ENCODE data around the gene UVRAG. TPM values are rescaled to one million over a fixed set of nuclear protein-coding genes. Genes with fewer than 3 reads are reported as not detected.
"Not testable (repeated sequence)": the region's sequence is repeated elsewhere in the genome, so short reads cannot be mapped to it uniquely, and the experiment has no call there.

The UVRAG gene
- total RNA-seq, 1 experiment from 2014 or later, result 19.3 TPM

DNA sequence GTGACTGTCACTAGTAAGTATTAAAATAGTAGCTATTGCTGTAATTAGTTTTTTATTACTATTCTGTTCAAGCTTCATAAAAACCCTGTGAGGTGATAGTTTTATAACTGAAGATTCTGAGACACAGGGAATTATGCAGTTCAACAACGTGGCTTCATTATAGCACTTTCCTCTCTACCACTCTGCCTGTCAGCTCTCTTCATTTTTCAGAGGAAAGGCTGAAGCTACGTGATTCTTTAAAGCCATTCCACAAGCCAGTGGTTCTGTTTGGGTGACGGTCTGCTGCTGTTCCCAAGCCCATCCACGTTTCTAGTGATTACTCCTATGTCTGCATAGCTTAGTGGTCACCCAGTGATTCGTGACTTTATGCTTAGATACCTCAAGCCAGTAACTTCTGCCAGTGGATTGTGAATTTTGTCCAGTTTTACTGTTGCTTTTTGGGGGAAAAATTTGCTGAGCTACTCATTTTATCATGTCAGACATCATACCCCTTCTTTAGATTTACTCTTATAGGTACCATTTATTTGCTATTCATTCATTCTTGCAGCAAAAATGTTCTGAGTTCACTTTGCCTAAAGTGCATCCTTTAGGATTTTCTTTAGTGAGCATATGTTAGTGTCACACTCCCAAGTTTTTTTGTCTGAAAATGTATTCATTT lies 59.8 kb downstream of the UVRAG start:
- no peak for DNase-seq (ENCODE audit: low spot score)

- DNase-seq (ENCODE audit: low spot score), result not testable (repeated sequence)
Observed at GRCh38 chr11:75877327-75877726, 62.3 kb downstream of the UVRAG start.

DNA sequence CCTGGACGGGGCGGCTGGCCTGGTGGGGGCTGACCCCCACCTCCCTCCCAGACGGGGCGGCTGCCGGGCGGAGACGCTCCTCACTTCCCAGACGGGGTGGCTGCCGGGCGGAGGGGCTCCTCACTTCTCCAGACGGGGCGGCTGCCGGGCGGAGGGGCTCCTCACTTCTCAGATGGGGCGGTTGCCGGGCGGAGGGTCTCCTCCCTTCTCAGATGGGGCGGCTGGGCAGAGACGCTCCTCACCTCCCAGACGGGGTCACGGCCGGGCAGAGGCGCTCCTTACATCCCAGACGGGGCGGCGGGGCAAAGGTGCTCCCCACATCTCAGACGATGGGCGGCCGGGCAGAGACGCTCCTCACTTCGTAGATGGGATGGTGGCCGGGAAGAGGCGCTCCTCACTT lies 62.9 kb downstream of the UVRAG start:
- not testable (repeated sequence) for DNase-seq (ENCODE audit: low spot score)

DNA sequence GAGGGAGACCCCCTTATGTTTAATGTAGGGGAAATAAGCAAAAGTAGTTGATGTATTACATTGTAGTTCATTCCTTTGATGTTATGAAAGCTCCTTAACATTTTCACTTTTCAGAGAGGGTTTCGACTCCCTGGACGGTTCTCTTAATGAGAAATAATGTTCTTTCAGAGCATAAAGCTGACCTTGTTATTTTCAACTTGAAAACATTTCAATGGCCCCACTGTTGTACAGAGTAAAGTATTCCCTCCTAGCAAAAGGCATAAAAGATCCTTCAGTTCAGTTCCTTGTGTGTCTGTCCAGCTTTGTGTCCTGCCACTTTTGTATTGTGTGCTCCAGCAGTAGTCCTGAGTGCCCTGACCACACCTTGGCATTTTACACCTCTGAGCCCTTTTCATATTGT lies 63.9 kb downstream of the UVRAG start:
- DNase-seq (ENCODE audit: low spot score), result no peak

DNA sequence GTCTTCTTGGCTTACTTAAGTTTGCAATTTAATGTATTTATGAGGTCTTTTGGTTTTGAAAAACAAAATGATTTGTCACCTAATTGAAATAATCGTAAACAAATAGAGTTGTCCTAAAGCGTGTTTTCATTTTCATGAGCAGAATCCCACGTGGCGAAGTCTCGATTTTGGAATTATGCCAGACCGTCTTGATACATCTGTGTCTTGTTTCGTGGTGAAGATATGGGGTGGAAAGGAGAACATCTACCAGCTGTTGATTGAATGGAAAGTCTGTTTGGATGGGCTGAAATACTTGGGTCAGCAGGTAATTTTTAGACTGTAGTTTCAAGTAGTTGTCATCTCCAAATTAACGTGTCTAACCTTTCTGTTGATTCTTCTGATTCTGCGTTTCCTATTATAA lies 64.7 kb downstream of the UVRAG start:
- DNase-seq (ENCODE audit: low spot score), result no peak

- DNase-seq (ENCODE audit: low spot score), result not testable (repeated sequence)
Observed at GRCh38 chr11:75880343-75880742, 65.3 kb downstream of the UVRAG start.

GRCh38 chr11:75884321-75884720 lies 69.3 kb downstream of the UVRAG start:
- DNase-seq (ENCODE audit: low spot score), result no peak

- DNase-seq (ENCODE audit: low spot score), result no peak
Observed at GRCh38 chr11:75888416-75888815, 73.4 kb downstream of the UVRAG start.

DNA sequence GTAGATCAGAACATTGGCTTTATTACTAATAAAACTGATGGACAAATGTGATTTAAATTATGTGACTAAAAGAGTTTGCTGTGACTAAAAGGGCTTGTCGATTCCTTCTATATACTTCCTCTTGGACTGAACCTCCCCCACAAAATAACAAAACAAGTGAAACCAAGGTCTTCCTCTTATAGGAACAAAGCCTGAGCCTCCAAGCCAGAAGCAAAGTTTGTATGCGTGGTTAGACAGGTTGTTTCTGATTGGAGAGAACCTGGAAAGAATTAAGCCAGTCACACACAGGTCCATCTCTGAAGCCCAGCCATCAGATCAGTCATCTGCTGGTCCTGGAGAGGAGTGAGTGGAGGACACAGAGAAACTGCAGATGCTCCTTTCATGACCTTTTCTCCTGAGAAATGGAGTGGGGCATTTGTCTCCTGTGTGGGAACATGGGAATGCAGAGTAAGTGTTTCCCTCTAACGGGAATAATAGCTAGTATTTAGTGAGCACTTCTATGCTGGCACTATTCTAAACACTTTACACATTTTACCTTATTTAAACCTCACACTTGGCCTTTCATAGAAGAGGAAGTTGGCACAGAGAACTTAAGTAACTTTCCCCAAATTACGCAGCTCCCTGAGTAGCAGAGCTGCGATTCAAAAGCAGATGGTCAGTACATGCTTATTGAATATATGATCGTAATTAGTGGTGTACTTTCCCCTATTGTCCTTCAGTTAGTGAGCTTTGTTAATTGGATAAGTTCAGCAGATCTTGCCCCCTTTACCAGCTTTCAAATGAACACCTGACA lies 77.1 kb downstream of the UVRAG start:
- DNase-seq (ENCODE audit: low spot score), result no peak

GRCh38 chr11:75893251-75893650 lies 78.2 kb downstream of the UVRAG start:
- DNase-seq (ENCODE audit: low spot score), result no peak

GRCh38 chr11:75894036-75894585 lies 79.1 kb downstream of the UVRAG start:
- DNase-seq (ENCODE audit: low spot score), result no peak

GRCh38 chr11:75896843-75897419 lies 81.9 kb downstream of the UVRAG start:
- DNase-seq (ENCODE audit: low spot score), result peak; percentile 54

GRCh38 chr11:75898871-75899270 lies 83.9 kb downstream of the UVRAG start:
- no peak for DNase-seq (ENCODE audit: low spot score)

- no peak for DNase-seq (ENCODE audit: low spot score)
Observed at GRCh38 chr11:75899806-75900205, 84.8 kb downstream of the UVRAG start.

DNA sequence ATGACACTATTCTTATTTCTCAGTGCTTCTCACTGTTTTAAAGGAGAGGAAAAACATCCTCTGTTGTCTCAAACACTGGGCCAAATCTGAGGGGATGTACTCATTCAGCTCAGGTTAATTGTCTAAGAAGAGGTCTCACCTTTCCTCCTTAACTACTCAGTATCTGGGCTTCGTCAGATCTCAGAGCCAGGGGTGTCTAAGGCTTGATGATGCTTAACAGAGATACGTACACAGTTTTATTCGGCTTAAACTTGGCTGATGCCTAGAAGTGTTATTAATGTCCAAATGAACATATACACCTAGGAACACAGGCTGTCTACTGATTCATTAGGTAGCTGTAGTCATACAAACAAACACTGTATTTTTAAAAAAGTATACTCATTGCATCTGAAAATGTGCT lies 85.8 kb downstream of the UVRAG start:
- DNase-seq (ENCODE audit: low spot score), result no peak

DNA sequence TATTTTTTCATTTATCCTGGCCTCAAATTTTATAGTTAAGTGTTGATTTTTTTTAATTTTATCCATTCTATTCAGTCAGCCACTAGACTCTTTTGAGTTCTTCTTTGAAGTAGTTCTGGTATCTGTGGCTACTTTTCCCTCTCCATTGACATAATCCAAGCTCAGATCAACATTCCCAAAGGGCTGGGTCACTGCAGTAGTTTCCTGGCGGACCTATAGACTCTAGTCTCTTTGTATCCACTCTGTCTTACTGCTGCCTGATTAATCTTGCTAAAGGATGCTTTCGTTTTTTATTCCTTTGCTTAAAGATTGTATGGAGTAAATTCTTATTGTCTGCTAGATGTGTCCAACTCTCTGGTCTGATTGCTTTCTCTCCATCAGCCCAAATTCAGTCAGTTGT lies 87.6 kb downstream of the UVRAG start:
- DNase-seq (ENCODE audit: low spot score), result no peak

DNA sequence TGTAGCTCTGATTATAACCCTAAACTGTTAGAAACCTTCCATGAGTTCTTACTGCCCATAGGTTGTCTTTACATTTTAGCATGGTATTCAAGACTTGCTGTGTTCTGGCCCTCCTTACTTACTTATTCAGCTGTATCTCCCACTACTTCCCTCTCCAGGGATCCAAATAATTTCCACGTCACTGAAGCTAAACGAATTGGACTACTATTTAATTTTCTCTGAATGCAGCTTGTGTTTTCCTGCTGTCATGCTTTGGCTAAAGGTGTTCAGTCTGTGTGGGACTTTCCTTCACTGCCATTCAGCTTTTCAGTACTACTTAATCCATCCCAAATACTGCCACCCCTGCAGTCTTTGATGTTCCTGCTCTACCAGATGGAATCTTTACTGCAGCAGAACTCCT lies 88.3 kb downstream of the UVRAG start:
- DNase-seq (ENCODE audit: low spot score), result no peak

DNA sequence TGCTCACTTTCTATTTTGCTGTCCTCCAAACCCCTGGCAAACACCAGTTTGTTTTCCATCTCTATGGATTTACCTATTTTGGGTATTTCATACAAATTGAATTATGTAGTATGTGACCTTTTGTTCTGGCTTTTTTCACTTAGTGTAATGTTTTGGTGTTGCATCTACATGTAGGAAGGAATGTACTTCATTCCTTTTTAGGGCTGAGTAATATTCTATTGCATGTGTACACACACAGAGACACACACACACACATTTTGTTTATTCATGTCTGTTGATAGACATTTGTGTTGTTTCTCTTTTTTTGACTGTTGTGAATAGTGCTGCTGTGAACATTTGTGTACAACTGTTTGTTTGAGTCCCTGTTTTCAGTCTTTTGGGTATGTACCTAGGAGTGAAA lies 90.4 kb downstream of the UVRAG start:
- no peak for DNase-seq (ENCODE audit: low spot score)

DNA sequence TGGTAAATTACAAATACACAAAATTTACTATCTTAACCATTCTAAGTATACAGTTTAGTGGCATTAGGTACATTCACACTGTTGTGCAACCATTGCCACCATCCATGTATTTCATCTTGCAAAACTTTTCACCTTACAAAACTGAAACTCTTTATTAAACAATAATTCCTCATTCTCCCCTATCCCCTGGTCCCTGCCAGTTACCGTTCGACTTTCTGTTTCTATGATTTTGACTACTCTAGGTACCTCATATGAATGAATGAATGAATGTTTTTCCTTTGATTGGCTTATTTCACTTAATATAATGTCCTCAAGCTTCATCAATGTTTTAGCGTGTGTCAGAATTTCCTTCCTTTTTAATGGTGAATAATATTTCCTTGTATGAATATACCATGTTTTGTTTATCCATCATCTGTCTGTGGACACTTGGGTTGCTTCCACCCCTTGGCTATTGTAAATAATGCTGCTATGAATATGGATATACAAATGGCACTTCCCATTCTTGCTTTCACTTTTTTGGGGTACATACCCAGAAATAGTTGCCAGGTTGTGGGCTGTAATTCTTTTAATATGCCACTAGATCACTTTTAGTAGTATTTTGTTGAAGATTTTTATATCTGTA lies 93.0 kb downstream of the UVRAG start:
- DNase-seq (ENCODE audit: low spot score), result no peak

DNA sequence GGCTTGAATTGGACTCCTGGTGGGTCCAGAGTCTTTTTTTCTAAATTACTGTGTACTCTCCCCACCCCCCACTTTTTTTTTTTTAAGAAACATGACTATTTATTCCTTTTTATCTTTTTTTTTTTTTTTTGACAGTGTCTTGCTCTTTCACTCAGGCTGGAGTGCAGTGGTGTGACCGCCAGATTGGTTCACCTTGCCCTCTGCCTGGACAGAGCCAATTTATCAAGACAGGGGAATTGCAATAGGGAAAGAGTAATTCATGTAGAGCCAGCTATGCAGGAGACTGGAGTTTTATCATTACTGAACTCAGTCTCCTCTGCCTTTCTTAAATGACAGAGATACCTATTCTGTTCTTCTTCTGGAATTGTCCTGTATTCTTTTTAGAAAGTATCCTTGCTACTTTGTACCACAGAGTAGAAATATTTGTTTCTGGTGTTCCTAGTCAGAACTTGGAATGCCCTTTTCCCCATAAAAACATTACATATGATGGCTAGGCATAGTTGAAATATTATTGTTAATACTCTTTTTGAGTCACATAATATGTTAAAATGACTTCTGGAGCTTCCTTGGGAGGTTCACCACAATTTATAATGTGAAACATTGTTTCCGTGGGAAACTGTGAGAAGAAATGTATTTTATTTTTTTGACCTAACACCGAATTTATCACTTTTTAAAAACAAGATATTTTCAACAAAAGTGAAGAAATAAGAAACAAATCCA lies 95.6 kb downstream of the UVRAG start:
- no peak for DNase-seq (ENCODE audit: low spot score)

DNA sequence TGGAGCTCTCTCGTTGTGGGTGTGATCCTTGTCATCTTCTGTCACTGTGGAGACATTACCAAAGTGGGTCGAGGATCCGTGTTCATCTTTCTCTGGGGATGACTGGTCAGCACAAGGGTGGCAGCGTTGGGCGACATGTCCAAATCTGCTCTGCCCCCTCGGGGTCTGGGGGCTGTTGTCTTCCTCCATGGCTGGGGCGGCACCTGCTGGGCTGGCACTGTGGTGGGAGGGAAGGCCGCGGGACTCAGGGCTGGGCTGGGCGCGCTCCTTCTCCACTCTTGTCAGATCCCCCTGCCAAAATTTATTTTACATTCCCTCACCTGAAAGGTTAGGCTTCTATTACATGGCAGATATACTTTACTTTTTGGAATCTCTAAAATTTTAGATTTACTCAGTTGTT lies 96.4 kb downstream of the UVRAG start:
- no peak for DNase-seq (ENCODE audit: low spot score)

DNA sequence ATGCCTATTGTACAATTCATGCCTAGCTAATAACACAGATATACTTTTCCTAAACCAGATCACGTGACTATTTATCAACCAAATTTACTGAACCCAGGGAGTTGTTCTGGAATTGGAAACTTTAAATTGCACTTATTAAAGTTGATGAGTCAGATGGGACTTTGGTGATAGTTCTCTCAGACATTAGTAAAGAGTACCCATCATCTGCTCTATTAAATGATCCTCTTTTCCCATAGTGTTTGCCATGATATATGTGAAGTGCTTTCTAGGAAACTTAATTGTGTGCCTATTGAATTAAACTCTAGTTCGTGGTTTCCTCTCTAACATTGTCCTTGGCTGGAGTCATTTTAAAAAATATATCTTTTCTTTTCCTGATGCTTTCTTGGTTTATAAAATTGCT lies 99.0 kb downstream of the UVRAG start:
- no peak for DNase-seq (ENCODE audit: low spot score)
